ENCODE measurements around the gene RNF115. TPM values are rescaled to one million over a fixed set of nuclear protein-coding genes. Genes with fewer than 3 reads are reported as not detected.

Gene RNF115
- total and polyA plus RNA-seq, 2 of the 13 experiments (the other 11 are each of a cell fraction or from before 2014, with no cell fraction given), result 6.0 to 10.1 TPM

GRCh38 chr1:145845514-145846161 lies 21.7 kb upstream of the RNF115 start, which contains the start of gene NUDT17 (continued):
- TF ChIP-seq LCORL (IDR thresholded peaks at IDR 0.05), result no peak
- TF ChIP-seq LCORL (CRISPR knock-in tag; IDR thresholded peaks at IDR 0.05), result peak; percentile 23; the same call in 1 of the 2 replicates
- TF ChIP-seq KDM5A (IDR thresholded peaks at IDR 0.05; ENCODE audit: borderline replicate concordance, low read length), result no peak
- TF ChIP-seq PHF5A (CRISPR knock-in tag; IDR thresholded peaks at IDR 0.05; ENCODE audit: low read depth, unreplicated experiment), result no peak
- no peak for TF ChIP-seq CEBPB (IDR thresholded peaks at IDR 0.05; ENCODE audit: borderline replicate concordance, low read depth, low read length)
- TF ChIP-seq, protein P1, sequence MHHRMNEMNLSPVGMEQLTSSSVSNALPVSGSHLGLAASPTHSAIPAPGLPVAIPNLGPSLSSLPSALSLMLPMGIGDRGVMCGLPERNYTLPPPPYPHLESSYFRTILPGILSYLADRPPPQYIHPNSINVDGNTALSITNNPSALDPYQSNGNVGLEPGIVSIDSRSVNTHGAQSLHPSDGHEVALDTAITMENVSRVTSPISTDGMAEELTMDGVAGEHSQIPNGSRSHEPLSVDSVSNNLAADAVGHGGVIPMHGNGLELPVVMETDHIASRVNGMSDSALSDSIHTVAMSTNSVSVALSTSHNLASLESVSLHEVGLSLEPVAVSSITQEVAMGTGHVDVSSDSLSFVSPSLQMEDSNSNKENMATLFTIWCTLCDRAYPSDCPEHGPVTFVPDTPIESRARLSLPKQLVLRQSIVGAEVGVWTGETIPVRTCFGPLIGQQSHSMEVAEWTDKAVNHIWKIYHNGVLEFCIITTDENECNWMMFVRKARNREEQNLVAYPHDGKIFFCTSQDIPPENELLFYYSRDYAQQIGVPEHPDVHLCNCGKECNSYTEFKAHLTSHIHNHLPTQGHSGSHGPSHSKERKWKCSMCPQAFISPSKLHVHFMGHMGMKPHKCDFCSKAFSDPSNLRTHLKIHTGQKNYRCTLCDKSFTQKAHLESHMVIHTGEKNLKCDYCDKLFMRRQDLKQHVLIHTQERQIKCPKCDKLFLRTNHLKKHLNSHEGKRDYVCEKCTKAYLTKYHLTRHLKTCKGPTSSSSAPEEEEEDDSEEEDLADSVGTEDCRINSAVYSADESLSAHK (CRISPR knock-in tag; IDR thresholded peaks at IDR 0.05; ENCODE audit: borderline replicate concordance), result no peak
- peak; percentile 51; the same call in 1 of the 2 replicates for TF ChIP-seq ZNF605 (CRISPR knock-in tag; IDR thresholded peaks at IDR 0.05)
- no peak for TF ChIP-seq ZFP36L1 (CRISPR knock-in tag; IDR thresholded peaks at IDR 0.05)
- TF ChIP-seq ZNF33B (CRISPR knock-in tag; IDR thresholded peaks at IDR 0.05), result no peak
- TF ChIP-seq ZNF609 (CRISPR knock-in tag; IDR thresholded peaks at IDR 0.05; ENCODE audit: borderline replicate concordance), result no peak
- TF ChIP-seq ZNF703 (CRISPR knock-in tag; IDR thresholded peaks at IDR 0.05; ENCODE audit: borderline replicate concordance), result no peak
- TF ChIP-seq CREM (IDR thresholded peaks at IDR 0.05), result no peak
- TF ChIP-seq CREM (CRISPR knock-in tag; IDR thresholded peaks at IDR 0.05), result no peak
- no peak for TF ChIP-seq GABPA (IDR thresholded peaks at IDR 0.05; ENCODE audit: low read depth, low read length)
- no peak for TF ChIP-seq GABPA (CRISPR knock-in tag; IDR thresholded peaks at IDR 0.05; ENCODE audit: low read depth)
- TF ChIP-seq MAF1 (CRISPR knock-in tag; IDR thresholded peaks at IDR 0.05; ENCODE audit: borderline replicate concordance), result no peak
- TF ChIP-seq RCOR2 (CRISPR knock-in tag; IDR thresholded peaks at IDR 0.05), result no peak
- TF ChIP-seq CEBPZ (IDR thresholded peaks at IDR 0.05; ENCODE audit: low read length), result no peak
- 0 out of 2 replicates have a peak, but pooled peaks have one; percentile 32 for TF ChIP-seq ZNF766 (CRISPR knock-in tag; IDR thresholded peaks at IDR 0.05; ENCODE audit: borderline replicate concordance)
- TF ChIP-seq NAIF1 (CRISPR knock-in tag; IDR thresholded peaks at IDR 0.05; ENCODE audit: borderline replicate concordance), result no peak
- no peak for TF ChIP-seq PHB2 (IDR thresholded peaks at IDR 0.05; ENCODE audit: partially characterized antibody)

All from HepG2 (cell line).